Nephron progenitor cell (in vitro differentiated cells): ENCODE measurements around the gene P3H4.
A peak's percentile ranks its signal among the peaks of the same experiment; 100 is the strongest.
"Not testable (repeated sequence)": the region's sequence is repeated elsewhere in the genome, so short reads cannot be mapped to it uniquely, and the experiment has no call there.

ENCODE experiments used
- DNase-seq: peaks from one replicate; pipeline ENCODE4 v3.0.0; 2021
- H3K27ac Mint-ChIP-seq: 2 replicates; pipeline ENCODE4 v1.8.0; 2021; ENCODE audit warnings: mild to moderate bottlenecking, moderate library complexity, mixed read lengths
- H3K27me3 Mint-ChIP-seq: 2 replicates; pipeline ENCODE4 v1.8.0; 2021; ENCODE audit warnings: mild to moderate bottlenecking, low read depth, mixed read lengths; ENCODE audit not compliant: poor library complexity
- H3K36me3 Mint-ChIP-seq: 2 replicates; pipeline ENCODE4 v1.8.0; 2021; ENCODE audit warnings: low read depth, mixed read lengths
- H3K4me1 Mint-ChIP-seq: 2 replicates; pipeline ENCODE4 v1.8.0; 2021; ENCODE audit warnings: mixed read lengths
- H3K4me3 Mint-ChIP-seq: 2 replicates; pipeline ENCODE4 v1.8.0; 2021; ENCODE audit warnings: mild to moderate bottlenecking, moderate library complexity, mixed read lengths
- H3K9me3 Mint-ChIP-seq: 2 replicates; pipeline ENCODE4 v1.8.0; 2021; ENCODE audit warnings: mild to moderate bottlenecking, moderate library complexity, mixed read lengths
- TF ChIP-seq, protein P1 (sequence below): fragments of 200-600 bp; sonication (generic); IDR thresholded peaks from 2 replicates; pipeline ENCODE4 v1.5.0; 2021; ENCODE audit warnings: antibody characterized with exemption

P3H4 gene

GRCh38 chr17:41779954-41780353, 31.8 kb downstream of the P3H4 start:
- DNase-seq, result no peak
- Mint-ChIP-seq H3K4me1 (peaks cover 77% of the 10 kb centered on the region), H3K27me3 (no peaks in the 10 kb centered on the region), H3K9me3 (no peaks in the 10 kb centered on the region), H3K27ac (no peak overlapping the region), H3K36me3 (peaks cover 23% of the 10 kb centered on the region), H3K4me3 (no peak overlapping the region)
- TF ChIP-seq, protein P1, sequence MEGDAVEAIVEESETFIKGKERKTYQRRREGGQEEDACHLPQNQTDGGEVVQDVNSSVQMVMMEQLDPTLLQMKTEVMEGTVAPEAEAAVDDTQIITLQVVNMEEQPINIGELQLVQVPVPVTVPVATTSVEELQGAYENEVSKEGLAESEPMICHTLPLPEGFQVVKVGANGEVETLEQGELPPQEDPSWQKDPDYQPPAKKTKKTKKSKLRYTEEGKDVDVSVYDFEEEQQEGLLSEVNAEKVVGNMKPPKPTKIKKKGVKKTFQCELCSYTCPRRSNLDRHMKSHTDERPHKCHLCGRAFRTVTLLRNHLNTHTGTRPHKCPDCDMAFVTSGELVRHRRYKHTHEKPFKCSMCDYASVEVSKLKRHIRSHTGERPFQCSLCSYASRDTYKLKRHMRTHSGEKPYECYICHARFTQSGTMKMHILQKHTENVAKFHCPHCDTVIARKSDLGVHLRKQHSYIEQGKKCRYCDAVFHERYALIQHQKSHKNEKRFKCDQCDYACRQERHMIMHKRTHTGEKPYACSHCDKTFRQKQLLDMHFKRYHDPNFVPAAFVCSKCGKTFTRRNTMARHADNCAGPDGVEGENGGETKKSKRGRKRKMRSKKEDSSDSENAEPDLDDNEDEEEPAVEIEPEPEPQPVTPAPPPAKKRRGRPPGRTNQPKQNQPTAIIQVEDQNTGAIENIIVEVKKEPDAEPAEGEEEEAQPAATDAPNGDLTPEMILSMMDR, result no peak

DNA sequence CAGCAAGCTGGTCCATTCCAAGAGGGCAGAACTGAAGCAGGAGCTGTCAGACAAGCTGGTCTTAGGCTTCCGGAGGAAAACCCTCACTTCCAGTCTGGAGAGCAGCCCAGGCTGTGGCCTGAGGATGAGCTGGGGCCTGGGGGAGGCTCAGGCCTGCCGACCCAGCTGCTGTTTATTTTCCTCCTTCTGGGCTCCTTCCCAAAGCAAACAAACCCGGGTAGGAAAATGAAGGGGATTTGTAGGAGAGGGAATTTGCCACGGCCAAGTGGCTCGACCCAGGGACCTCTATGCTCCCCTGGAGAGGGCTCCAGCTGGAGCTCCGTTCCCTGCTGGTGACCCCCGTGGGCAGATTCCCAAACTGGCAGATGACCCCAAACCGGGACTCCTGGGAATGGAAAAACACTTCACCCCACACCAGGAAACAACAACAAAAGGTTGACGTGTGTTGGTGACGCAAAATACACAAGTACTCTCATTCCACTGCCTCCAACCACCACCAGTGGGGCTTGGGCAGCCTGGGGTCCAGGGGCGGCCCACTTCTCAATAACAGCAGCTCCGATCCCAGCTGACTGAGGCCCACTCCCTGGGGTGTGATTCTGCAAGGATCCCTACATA, 34.1 kb downstream of the P3H4 start:
- TF ChIP-seq, protein P1, result no peak
- no peaks in the 10 kb centered on the region for H3K9me3 Mint-ChIP-seq
- no peak for DNase-seq
- H3K4me3 Mint-ChIP-seq, result no peak overlapping the region
- H3K4me1 Mint-ChIP-seq, result peaks cover 81% of the 10 kb centered on the region
- H3K27ac Mint-ChIP-seq, result peak overlapping the region; percentile 93
- no peaks in the 10 kb centered on the region for H3K27me3 Mint-ChIP-seq
- peaks cover 28% of the 10 kb centered on the region for H3K36me3 Mint-ChIP-seq

GRCh38 chr17:41777157-41777573, 34.6 kb downstream of the P3H4 start:
- Mint-ChIP-seq H3K36me3 (peaks cover 25% of the 10 kb centered on the region), H3K9me3 (no peaks in the 10 kb centered on the region), H3K4me1 (peaks cover 79% of the 10 kb centered on the region), H3K27me3 (no peaks in the 10 kb centered on the region), H3K4me3 (no peak overlapping the region), H3K27ac (peak overlapping the region; percentile 93)
- DNase-seq, result peak; percentile 56
- TF ChIP-seq, protein P1, result no peak

DNA sequence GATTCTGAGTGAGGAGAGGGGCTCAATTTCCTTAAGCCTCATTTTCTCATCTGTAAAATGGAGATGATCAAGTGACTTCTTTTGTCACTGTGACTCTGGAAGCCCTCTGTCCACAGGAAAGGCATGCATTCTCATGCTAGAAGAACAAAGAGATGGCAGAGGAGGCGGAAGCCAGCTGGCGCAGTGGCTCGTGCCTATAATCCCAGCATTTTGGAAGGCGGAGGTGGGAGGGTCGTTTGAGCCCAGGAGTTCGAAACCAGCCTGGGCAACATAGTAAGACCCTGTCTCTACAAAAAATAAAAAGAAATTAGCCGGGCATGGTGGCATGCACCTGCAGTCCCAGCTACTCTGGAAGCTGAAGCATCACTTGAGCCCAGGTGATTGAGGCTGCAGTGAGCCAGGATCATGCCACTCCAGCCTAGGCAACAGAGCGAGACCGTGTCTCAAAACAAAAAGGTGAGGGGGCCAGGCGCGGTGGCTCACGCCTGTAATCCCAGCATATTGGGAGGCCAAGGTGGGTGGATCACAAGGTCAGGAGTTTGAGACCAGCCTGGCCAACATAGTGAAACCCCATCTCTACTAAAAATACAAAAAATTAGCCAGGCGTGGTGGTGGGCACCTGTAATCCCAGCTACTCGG, 35.4 kb downstream of the P3H4 start:
- H3K27me3 Mint-ChIP-seq, H3K9me3 Mint-ChIP-seq, DNase-seq: not testable (repeated sequence)
- Mint-ChIP-seq H3K4me1 (peaks cover 71% of the 10 kb centered on the region), H3K4me3 (peak overlapping the region; percentile 38), H3K27ac (peak overlapping the region; percentile 54), H3K36me3 (peaks cover 20% of the 10 kb centered on the region)

DNA sequence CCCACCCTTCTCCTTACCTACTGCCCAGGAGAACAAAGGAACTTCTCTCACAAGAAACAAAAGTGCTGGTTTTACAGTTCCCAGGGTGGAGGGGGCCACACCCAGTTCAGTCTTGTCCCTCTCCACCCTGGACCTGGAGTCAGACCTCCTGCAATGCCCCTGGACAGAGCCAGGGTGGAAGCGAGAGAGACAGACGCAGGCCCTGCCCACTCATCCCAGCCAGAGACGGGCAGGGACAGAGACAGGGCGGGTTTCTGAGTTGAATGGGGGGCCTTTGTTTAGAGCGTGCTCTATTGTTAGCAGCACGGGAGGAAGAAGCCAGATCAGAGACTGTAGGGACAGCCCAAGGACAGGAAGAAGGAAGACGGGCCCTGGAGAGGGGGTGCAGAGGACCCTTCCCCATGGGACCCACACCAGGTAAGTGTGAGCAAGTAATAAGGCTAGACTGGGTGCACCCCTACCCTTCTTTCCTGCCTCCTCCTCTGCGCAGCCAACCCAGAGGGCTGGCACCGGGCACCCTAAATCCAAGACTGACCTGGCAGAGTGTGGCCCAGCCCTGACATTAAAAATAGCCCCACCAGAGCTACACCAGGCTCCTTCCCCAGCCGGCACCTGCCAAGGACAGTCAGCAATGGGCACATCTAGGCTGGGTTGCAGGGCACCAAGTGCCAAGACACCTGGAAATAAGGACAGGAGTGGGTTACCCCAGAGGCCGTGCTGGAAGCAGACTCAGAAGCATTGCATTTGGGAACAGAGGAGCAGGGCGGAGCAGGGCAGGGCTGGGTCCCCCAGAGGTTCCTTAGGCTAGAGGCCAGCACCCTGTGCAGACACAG, 36.1 kb downstream of the P3H4 start:
- peaks cover 21% of the 10 kb centered on the region for H3K36me3 Mint-ChIP-seq
- no peaks in the 10 kb centered on the region for H3K9me3 Mint-ChIP-seq
- peak overlapping the region; percentile 91 for H3K27ac Mint-ChIP-seq
- H3K27me3 Mint-ChIP-seq, result no peaks in the 10 kb centered on the region
- H3K4me1 Mint-ChIP-seq, result peaks cover 68% of the 10 kb centered on the region
- TF ChIP-seq, protein P1, result no peak
- H3K4me3 Mint-ChIP-seq, result peak overlapping the region; percentile 38
- no peak for DNase-seq

DNA sequence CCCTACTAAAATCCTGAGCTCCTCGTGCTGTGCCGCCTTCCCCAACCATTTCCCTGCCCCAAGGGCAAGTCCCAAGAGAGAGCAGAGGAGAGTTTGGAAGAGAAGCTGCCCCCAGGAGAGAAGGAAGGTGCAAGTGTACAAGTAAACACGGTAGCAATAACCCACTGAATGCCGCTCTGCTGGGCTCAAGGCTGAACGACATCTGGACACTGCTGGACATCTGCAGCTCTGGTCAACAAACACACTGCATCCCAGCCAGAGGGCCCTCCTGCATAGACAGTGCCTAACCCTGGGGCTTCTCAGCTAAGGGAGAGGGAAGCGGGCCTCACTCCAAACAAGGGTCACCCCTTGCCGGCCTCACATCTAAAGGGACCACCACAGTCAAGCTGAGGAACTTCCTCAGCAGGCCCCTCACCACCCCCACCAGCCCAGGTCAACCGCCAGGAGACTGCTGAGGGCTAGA, 38.0 kb downstream of the P3H4 start:
- Mint-ChIP-seq H3K4me1 (peaks cover 68% of the 10 kb centered on the region), H3K9me3 (no peaks in the 10 kb centered on the region), H3K4me3 (peak overlapping the region; percentile 30), H3K36me3 (peaks cover 34% of the 10 kb centered on the region), H3K27ac (peak overlapping the region; percentile 51), H3K27me3 (no peaks in the 10 kb centered on the region)
- TF ChIP-seq, protein P1, result no peak
- no peak for DNase-seq
